OCI-M1 (cell line): ENCODE results near the gene NDUFAF2.
"Not testable (repeated sequence)": the region's sequence is repeated elsewhere in the genome, so short reads cannot be mapped to it uniquely, and the experiment has no call there.

ENCODE experiments used
- DNase-seq: peaks from one replicate; lab custom pipeline; 2025; lab: John Stamatoyannopoulos, UW

Gene NDUFAF2

DNA sequence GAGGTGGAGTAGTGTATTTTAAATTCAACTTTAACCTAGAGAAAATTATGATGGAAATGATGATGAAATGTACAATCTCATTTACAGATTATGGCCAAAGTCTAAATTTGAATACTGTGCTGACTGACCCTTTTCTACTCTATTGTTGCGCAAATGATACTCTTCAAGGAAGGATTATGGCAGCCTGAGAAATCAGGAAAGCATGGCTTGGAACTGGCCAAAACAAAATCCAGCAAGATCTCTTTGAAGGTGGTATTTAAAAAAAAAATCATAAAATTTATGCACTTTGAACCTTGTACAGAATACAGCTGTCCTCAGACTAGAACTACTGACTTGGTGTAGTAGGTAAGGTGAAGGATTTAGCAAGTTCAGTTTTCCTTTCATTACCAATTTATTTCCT is 105.3 kb downstream of the NDUFAF2 start:
- DNase-seq: no peak

DNA sequence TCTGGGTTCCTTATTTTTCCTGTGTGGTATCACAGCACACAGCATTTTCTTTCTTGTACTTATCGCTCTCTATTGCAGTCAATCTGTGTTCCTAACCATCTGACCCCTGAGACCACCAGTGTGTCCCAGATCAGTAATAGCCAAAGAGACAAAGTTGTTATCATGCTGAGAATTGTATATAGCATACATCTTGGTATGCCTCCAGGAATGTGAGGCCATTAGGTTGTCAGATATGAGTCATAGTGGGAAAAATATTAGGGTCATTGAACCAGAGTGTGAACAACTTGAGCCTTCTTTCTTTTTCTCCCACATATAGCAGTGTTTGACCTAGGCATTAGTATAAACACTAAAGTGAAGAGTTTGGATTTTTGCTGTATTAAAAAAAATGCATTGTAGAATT is 106.3 kb downstream of the NDUFAF2 start:
- no peak for DNase-seq

DNA sequence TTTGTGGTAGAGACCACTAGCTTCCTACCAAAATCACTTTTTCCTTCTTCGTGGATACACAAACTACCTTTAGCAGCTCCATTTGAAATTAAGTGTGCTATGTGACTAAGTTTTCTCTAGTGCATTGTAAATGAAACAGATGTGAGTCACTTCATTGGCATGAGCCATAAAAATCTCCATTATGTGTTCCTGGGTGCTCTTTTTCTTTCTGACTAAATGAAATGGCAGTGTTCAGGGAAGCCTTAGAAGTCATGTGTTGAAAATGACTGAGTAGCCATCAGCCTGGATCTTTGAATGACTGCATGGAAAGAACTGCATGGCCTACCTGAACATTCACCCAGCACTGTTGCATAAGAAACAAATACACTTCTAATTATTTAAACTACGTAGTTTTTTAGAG is 107.9 kb downstream of the NDUFAF2 start:
- DNase-seq: no peak

DNA sequence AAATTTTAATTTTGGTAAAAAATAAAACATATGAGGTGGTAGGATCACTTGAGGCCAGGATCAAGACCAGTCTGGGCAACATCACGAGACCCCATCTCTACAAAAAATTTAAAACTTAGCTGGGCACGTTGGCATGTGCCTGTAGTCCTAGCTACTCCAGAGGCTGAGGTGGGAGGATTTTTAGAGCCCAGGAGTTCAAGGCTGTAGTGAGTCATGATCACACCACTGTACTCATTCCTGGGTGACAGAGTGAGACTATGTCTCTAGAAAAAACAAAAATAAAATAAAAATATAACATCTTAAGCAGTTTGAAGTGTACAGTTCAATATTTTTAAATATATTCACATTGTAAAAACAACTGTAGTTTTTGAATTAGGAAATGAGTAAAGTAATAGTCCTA is 108.9 kb downstream of the NDUFAF2 start:
- no peak for DNase-seq

DNA sequence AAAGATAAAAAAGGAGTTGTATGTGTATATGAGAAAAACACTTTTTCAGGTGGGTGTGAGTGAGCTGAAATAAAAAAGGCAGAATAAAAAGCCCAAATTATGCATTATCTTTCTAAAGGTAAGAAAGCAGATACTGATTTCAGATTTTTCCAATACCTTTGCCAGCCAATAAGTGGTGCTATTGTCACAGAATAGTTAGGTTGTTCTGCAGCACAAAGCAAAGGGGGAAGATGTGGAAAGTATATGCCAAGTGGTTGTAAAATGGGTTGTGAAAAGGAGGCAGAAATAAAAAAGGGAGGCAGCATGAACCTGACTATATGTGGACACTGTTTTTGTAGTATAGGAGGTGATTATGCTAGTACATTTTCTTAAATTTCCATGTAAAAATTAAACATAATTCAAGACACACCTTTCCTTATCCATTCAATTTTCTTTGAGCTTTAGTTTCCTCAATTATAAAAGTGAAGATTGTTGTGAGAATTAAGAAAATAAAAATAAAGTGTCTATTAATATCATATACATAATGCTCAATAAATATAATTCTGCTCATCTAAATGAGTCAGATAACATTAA is 110.5 kb downstream of the NDUFAF2 start:
- peak; percentile 80 for DNase-seq

DNA sequence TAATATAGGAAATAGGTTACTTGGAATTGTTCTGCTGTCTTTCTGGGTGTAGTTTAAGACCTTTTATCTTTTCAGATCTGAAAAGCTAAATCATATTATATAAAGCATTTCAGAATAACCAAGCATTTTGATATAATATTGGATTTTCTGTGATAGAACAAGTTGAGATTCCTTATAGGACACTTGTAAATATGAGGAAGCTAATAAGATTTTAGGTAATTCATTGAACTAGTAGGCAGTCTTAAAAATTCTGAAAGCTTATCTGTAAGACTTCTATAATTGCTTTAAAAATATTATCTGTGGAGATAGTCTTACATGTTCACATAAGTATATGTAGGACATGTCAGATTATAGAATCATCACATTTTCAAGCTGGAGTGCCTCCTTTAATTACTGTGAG is 114.5 kb downstream of the NDUFAF2 start:
- no peak for DNase-seq

DNA sequence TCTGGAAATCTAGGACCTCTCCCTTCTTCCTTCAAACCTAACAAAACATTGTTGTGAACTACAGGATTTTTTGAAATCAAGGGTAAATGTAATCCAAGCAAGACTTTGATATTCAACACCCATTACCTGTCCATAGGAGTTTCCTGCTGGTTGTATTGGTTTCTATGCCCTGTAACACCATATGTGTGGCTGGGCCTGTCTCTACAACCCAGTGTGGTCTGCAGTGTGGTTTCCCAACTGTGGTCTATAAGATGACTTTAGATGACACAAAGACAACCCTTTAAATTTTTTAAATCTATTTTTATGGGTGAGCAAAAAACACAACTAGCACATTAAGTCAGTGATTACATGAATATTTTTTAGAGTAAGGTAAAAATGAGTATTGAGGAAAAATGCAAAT is 124.1 kb downstream of the NDUFAF2 start:
- DNase-seq: peak; percentile 28

DNA sequence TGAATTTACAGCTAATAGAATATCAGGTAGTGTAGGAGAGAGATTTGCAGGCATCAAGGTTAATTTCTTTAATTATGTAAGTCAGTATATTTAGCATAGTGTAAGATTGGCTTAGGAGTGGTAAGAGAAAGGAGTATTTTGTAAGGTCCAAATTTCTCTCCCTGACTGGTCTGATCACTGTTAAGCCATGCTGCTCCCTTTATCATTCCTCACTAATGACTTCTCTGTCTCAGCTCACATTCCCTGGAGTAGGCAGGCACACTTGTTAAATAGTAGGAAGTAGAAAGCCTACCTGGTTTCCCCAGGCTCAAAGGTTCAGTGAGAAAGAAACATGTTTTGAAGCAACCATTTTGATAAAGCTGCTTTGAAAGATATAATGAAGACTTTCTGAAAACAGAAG is 126.5 kb downstream of the NDUFAF2 start:
- DNase-seq: no peak

DNA sequence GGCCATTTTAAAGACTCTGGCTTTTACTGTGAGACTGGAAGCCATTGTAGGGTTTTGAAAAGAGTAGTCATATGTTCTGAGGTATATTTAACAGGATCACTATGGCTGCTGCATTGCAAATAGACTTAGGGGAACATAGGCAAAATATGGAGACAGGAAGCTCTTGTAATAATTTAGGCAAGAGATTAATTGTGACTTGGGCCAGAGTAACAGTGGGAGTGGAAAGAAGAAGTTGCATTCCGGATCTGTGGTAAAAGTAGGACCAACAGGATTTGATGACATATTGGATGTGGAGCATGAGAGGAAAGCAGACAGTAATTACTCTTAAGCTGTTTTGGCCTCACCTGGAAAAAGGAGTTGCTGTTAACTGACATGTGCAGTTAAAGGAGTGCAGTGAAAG is 131.6 kb downstream of the NDUFAF2 start:
- no peak for DNase-seq

DNA sequence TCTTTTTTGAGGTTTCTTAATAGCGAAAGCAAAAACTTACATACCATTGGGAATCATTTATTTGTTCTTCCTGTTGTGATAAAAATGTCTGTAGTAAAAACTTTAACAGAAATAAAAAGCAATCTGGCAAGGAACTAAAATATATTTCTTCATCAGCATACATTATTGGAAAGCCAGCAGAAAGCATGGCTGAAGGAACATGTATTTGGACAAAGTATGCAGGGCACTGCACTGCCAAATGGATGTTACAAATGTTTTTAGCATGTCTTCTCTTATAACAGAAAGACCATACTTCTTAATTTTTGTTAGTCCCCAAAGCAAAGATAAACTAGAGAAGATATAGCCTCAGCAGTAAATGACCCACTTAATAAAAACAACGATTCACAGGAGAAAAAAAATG is 136.7 kb downstream of the NDUFAF2 start:
- DNase-seq: no peak

DNA sequence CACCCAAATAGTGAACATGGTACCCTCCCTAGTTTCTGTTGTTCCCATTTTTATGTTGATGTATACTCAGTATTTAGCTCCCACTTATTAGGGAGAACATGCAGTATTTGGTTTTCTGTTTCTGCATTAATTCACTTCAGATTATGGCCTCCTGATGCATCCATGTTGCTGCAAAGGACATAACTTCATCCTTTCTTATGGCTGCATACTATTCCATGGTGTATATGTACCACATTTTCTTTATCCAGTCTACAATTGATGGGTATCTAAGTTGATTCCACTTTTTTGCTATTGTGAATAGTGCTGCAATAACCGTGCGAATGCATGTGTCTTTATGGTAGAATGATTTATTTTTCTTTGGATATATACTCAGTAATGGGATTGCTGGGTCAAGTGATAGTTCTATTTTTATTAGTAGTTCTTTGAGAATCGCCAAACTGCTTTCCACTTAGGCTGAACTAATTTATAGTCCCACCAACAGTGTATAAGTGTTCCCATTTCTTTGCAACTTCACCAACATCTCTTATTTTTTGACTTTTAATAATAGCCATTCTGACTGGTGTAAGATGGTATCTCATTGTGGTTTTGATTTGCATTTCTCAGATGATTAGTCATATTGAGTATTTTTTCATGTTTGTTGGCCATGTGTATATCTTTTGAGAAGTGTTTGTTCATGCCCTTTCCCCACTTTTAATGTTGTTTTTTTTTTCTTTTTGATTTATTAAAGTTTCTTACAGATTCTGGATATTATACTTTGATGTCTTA is 137.7 kb downstream of the NDUFAF2 start:
- DNase-seq: no peak

DNA sequence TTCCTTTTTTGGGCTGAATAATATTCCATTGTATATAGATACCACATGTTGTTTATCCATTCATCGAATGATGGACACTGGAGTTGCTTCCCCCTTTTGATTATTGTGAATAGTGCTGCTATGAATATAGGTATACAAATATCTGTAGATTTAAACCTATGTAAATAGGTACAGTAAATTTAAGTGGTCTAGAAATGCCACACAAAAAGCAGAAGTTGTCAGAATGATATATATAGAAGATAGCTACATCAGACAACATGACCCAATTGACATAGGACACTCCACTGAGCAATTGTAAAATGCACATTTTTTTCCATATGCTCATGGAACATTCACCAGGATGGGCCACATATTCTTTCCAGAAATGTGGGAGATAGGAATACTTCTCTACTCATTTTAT is 139.7 kb downstream of the NDUFAF2 start:
- peak; percentile 76 for DNase-seq

DNA sequence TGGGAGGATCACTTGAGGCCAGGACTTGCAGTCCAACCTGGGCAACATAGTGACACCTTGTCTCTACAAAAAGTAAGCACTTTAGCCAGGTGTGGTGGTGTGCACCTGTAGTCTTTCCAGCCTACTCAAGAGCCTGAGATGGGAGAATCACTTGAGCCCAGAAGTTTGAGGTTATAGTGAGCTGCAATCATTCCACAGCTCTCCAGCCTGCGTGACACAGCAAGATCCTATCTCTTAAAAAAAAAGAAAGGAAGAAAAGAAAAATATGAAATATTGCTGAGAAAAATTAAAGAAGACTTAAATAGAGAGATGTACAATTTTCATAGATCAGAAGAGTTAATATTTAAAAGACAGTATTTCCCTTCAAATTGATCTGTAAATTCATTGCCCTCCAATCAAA is 140.9 kb downstream of the NDUFAF2 start:
- peak; percentile 78 for DNase-seq

DNA sequence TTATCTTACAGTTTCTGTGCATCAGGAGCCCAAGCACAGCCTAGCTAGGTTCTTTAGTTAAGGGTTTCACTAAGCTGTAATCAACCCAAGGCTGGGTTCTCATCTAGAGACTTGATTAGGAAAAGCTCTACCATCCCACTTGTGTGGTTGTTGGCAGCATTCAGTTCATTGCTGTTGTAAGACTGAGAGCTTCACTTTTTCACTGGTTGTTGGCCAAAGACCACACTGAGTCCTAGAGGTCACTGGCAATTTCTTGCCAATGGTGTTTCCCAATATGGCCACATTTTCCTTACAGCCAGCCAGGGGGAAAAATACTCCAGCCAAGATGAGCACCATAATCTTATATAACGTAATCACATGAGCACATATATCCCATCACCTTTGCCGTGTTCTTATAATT is 142.9 kb downstream of the NDUFAF2 start:
- DNase-seq: no peak

DNA sequence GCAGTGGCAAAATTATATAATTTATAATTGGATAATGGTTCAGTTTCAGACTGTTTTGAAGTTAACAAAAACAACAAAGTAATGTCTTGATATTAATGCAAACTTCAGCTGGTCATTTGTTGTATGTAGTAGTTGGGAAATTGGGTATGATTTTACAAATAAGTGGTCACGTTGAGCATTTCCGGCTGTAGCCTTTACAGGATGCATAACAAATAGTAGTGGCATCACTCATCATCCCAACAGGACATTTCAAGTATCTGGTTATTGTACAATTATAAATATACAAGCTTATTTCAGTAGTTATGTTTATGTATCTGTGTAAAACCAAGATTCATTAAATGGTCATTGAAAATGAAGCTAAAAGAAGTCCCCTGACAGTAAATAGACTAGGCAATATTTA is 144.3 kb downstream of the NDUFAF2 start:
- no peak for DNase-seq

DNA sequence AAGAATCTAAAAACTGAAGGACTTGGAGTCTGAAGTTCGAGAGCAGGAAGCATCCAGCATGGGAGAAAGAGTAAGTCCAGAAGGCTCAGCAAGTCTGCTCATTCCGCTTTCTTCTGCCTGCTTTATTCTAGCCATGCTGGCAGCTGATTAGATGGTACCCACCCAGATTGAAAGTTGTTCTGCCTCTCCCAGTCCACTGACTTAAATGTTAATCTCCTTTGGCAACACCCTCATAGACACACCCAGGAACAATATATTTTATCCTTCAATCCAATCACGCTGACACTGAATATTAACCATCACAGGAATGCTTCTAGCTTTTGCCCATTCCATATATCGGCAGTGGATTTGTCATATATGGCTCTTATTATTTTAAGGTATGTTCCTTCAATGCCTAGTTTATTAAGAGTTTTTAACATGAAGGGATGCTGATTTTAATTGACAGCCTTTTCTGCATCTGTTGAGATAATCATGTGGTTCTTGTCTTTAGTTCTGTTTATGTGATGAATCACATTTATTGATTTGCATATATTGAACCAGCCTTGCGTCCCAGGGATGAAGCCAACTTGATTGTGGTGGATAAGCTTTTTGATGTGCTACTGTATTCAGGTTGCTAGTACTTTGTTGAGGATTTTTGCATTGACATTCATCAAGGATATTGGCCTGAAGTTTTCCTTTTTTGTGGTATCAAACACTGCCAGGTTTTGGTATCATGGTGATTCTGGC is 148.2 kb downstream of the NDUFAF2 start:
- DNase-seq: not testable (repeated sequence)

DNA sequence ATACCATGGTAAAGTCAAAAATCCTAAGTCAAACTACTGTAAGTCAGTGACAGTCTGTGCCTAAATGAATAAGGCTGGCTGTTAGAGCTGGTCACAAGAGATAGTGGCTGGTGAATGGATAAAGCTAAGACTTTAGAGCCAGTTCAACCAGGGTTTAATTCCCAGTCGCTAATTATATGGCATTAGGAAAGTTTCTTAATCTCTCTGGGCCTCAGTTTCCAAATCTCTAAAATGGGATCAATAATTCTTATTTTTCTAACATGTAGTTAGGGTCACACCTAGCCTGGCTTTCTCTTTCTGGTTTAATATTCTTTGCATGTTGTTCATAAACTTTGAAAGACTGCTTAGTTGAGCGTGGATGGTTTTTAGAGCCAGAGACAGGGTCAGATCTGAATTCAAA is 152.5 kb downstream of the NDUFAF2 start:
- peak; percentile 34 for DNase-seq

DNA sequence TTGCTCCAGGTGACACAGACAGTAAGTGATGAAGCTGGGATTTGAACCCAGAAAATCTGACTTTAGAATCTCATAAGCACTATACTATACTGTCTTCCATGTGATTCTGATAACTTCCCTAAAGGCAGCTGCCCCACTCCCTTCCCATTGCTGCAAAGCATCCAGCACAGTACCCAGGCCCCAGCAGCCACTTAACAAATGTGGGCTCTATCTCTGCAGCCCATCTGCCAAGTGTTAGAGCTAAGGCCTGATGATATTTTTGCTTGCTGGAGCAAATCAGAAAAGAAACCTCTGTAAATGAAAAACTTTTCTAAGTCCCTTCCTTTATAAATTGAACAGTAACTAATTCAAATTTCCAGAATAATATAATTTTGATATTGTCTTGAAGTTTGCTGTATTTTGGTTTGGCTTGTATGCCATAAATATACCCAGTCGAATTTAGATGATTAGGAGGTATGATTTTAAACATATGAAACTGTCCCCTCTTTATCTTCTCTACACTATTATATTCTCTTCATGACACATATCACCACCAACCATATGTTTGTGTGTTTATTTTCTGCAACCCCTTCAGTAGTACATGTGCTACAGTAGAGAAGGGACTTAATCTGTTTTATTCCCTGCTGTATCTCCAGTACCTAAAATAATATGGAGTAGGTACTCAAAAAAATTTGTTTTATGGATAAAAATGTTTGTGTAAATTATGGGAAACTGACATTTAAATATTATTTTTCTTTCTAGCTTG is 153.4 kb downstream of the NDUFAF2 start:
- DNase-seq: peak; percentile 94

DNA sequence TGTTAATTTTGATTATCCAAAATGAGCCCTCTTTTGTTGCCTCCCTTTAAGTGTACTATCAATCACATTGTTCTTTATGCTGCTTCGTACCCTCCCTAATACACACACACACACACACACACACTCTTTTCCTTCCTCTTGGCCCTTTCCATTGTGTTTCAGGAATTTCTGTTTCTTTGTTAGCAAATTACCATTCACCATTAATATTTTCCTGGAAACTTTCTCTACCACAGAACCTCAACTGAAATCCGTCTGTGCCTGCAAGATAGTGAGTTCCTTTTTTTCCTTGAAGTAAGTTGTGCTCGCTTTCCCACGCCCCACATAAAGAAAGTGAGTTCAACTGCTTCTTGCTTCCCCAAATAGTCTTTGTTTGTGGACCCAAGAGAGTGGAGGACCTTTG is 155.4 kb downstream of the NDUFAF2 start:
- peak; percentile 95 for DNase-seq

DNA sequence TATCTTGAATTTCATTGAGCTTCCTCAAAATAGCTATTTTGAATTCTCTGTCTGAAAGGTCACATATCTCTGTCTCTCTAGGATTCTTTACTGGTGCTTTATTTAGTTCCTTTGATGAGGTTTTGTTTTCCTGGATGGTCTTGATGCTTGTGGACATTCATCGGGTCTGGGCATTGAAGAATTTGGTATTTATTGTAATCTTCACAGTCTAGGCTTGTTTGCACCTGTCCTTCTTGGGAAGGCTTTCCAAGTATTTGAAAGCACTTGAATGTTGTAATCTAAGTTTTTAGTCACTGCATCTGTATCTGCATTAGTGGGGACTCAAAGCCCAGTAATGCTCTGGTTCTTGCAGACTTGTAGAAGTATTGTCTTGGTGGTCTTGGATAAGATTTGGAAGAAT is 169.4 kb downstream of the NDUFAF2 start:
- peak; percentile 17 for DNase-seq

DNA sequence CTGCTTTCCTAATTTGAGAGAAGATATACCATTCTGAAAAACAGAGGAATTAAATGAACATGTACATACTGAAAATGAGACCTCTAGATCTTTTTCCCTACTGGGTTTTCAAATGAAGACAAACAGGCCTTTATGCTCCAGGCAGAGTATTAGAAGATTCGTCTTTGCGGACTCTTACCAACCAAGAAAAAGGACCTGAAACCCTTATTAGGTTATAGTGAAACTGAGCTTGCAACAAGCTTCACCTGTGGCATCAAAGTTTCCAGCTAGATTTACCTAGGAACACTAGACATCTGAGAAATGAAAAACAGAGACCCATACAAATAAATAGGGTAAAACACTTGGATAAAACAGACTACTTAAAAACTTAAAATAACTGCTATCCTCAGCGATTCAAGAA is 171.0 kb downstream of the NDUFAF2 start:
- DNase-seq: no peak

DNA sequence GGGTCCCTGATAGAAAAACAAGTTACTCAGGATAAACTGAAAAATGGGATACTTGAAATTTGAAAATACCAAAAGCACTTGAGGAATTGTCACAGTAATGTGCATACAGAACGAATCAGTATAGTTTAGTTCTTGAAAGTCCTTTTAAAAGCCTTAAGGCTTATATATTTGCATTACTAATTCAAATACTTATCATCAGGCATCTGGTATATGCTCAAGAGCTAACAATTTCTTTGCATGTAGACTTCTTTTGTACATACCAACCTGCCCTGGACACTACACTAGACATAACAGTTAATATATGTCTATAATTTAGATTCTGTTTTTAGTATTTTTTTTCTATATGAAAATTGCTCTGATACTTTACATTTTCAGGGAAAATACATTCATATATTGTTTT is 174.1 kb downstream of the NDUFAF2 start:
- DNase-seq: no peak

DNA sequence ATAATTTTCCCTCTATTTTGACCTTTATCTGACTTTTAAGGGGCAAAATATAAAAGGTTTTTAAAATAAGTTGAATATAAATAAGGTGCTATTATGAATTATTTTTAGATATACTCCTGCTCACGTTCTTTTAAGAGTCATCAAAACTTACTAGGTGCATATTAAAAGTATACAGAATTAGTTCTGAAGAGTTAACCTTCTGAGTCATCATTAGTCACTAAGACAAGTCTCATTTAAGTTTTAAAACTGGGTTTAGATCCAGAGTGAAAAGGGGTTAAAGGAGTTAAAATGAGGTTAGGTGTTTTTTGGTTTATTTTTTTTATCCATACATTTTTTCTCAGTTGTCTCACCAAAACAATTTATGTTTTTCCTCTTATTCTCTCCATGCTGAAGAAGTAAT is 175.5 kb downstream of the NDUFAF2 start:
- no peak for DNase-seq
